COLO668 (cell line): ENCODE data around the gene BCKDHB.
"Not testable (repeated sequence)": the region's sequence is repeated elsewhere in the genome, so short reads cannot be mapped to it uniquely, and the experiment has no call there.

Source experiments
- DNase-seq: peaks from one replicate; lab custom pipeline; 2025; ENCODE audit not compliant: unreplicated experiment; lab: John Stamatoyannopoulos, UW

Gene BCKDHB

GRCh38 chr6:80254716-80255115 is 148.2 kb downstream of the BCKDHB start:
- DNase-seq, result no peak

DNA sequence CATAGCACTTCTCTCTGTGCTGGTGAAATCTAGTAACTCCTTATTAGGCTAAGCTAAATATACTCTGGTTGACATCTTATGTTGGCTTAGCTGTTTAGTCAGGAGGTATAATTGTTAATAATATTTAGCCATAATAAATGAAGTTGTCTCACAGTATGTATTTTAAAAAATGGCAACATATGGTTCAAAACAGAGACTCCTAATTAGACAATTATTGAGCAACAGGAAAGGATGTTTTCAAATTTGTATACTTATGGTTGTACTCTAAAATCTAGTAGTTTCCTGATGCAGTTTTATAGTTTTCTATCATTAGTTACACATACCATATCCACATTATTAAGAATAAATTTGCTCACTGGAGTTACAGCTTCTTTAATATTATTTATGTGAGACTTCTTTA is 150.2 kb downstream of the BCKDHB start:
- DNase-seq, result no peak

GRCh38 chr6:80259118-80259517 is 152.6 kb downstream of the BCKDHB start:
- DNase-seq, result no peak

- DNase-seq, result no peak
These were observed 157.1 kb downstream of the BCKDHB start for GRCh38 chr6:80263585-80263984.

DNA sequence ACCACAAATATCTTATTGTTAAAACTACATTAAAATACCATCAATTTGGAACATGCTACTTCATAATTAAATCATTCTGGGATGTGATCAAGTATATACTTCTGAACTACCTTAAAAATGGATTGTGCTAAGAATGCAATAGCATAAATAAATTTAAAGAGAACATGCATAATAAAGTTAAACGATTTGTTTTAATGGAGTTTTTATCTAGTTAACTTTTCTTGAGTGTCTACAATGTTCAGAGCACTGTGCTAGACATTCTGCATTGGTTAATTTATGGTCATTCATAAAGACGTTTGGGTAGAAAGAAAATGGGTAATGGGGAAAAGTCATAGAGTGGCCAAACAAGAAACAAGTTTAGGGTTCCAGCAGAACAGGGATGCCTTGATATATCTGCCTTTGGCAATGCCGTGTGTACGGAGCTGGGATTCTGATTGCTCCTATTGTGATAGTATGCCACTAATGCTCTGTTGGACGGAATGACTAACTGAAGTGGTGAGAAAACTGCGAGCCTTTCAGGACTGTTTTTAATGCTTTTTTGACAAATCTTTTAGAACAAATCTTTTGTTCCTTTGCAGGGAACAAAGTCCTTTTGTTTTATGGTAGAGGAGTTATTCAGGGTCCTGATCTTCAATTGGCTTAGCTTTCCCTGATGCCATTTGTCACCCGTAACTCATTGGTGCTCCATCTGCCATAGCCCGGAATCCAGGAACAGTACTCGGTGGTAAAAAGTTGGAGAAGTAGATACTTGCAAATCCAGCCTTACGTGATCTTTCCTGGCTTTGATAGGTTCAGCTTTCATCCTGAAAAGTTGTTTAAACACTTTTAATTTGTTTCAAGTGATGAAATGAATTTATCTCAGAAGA is 162.6 kb downstream of the BCKDHB start:
- DNase-seq, result no peak

DNA sequence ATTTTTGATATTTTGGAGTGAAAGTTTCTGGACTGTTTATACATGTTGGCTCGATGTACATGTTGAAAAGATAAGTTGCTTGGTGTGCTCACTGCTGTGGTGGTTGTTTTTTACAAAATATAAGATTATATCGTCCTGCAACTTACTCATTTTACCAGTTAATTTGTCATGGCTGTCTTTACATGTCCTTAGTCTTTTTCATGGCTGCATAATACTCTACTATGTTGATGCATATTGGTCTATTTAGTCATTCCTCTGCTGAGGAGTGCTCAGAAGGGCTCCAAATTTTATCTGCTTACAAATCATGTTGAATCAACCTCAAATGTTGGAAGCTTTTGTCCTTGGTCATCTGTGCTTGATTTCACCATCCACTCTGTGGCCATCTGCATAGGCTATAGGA is 164.6 kb downstream of the BCKDHB start:
- no peak for DNase-seq

DNA sequence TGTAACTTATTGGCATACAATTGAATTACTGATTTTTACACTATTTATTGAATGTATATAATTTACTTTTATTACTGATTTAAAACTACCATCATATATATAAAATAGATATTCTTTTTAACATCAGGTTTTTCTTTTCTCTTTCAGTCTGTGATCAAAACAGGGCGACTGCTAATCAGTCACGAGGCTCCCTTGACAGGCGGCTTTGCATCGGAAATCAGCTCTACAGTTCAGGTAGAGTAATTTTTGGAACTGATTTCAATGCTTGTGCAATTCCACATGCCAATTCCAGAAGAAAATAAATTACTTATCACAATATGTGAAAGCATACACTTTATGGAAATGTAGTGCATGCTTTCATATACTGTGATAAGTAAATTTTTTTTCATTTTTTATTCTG is 166.5 kb downstream of the BCKDHB start:
- no peak for DNase-seq

- no peak for DNase-seq
These were observed 170.4 kb downstream of the BCKDHB start for GRCh38 chr6:80276861-80277260.

- no peak for DNase-seq
These were observed 171.0 kb downstream of the BCKDHB start for GRCh38 chr6:80277501-80277900.

GRCh38 chr6:80280262-80281010 is 174.0 kb downstream of the BCKDHB start:
- no peak for DNase-seq

GRCh38 chr6:80282913-80283554 is 176.6 kb downstream of the BCKDHB start:
- no peak for DNase-seq

DNA sequence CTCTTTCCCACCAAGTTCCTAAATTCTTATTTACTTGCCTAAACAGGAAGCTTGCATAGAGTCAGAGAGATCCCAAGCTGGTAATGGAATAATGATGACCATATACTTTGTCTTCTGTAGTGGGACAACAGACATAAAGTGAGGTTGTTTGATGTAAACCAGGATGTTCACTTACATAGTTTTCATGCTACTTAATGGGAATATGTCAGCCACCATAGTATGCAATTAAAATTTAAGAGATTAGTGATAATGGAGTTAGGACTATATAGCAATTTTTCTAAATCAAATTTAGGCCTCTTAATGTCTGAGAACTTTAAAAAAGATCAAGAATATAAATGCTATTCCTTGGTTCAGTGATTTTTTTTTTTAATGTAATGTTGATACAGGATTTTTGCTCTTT is 180.6 kb downstream of the BCKDHB start:
- no peak for DNase-seq

GRCh38 chr6:80287607-80288006 is 181.1 kb downstream of the BCKDHB start:
- DNase-seq, result no peak

- no peak for DNase-seq
These were observed 183.3 kb downstream of the BCKDHB start for GRCh38 chr6:80289727-80290126.

DNA sequence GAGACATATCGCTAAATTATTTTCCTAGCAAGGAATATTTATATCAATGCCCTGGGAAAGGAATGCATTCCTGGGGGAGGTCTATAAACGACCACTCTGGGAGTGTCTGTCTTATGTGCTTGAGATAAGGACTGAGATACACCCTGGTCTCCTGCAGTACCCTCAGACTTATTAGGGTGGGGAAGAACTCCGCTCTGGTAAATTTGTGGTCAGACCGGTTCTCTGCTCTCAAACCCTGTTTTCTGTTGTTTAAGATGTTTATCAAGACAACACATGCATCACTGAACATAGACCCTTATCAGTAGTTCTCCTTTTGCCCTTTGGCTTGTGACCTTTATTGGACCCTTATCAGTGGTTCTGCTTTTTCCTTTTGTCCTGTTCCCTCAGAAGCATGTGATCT is 188.1 kb downstream of the BCKDHB start:
- not testable (repeated sequence) for DNase-seq

DNA sequence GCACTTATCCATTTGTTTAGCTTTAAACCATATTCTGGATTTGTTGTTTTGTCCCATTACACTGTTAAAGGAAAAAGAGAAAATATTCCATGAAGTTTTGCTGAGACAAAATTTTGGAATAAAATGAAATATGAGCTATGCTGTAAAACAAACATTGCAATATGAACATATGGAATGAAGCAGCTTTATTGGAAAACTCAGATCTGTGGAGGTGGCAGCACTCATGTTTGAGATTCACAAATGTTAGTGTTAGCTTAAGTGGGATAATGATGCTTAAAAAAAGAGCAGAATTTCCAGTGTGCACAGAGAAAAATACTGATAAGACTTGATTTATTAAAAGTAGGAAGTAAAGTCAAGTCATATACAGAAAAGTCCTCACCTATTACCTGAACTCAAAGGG is 196.2 kb downstream of the BCKDHB start:
- DNase-seq, result no peak

DNA sequence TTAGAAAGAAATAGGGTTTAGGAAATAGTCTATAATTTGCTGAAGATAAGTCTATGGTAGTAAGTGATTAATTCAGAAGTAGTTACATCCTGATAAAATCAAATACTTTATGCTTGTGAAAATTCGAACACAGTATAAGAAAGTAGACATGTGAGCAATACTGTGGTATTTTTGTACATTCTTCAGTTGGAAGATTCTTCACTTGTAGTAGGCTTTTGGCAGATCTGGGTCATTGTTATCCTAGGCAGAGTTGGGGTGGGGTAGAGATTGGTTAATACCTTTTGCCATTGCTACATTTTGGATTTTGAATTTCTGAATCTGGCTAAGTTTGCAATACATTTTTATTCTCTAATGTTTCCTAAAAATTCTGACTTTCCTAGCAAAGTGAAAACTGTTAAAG is 197.5 kb downstream of the BCKDHB start:
- no peak for DNase-seq

DNA sequence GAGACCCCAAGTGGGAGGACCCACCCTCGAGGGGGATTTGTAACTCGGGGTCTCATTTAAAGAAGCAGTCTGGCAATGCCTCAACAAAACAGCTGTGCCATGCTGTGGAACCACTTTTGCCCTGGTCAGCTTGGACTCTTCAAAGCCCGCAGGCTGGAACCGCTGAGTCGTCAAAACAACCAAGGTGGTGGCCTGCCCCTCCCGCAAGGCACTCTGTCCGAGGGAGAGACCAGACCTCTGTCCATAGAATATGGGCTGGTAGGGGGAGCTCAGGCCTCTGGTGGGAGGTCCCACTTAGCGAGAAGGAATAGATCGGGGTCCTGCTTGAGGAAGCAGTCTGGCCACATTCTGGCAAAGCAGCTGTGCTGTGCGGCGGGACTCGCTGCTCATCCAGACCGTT is 208.1 kb downstream of the BCKDHB start:
- DNase-seq, result no peak

DNA sequence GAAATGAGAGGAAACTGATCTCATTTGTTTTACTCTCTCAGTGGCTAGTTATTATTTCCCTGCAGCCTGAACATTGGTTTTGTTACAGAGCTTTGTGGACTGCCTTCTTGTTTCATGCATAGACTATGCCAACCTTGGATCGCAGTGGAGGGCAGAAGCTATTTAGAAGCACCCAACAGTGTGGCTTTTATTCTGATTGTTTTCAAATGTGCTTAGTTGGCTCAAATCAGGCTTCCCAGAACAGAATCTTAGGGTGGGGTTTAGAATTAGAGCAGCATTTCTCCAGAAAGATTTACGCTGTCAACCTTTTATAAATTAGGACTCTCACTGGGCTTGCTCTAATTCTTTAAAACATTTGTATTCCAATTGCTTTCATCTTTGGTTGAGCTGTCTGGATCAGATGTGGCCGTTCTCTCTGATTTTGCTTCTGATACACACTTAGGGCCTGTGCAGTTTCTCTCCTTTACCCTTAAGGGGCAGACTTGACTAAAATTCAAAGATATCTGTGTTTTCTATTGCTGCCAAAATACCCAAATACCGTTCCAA is 210.3 kb downstream of the BCKDHB start:
- no peak for DNase-seq

GRCh38 chr6:80319196-80319595 is 212.7 kb downstream of the BCKDHB start:
- no peak for DNase-seq

GRCh38 chr6:80321011-80321410 is 214.5 kb downstream of the BCKDHB start:
- no peak for DNase-seq

DNA sequence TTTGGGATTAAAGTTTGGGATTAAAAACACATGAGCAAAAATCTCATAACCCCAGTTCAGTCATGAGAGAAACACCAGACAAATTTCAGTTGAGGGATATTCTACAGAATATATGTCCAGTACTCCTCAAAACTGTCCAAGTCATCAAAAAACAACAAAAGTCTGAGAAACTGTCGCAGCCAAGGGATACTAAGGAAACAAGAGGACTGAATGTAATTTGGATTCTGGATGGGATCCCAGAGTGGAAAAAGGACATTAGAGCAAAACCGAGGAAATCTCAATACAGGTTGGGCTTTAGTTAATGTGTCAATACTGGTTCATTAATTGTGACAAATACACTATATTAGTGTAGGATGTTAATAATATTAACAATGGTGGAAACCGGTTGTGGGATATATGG is 219.3 kb downstream of the BCKDHB start:
- no peak for DNase-seq
